ENCODE results near the gene ADAM17. TPM values are rescaled to one million over a fixed set of nuclear protein-coding genes. Genes with fewer than 3 reads are reported as not detected.

Gene ADAM17
- total and polyA plus RNA-seq, 10 of the 15 experiments (the other 5 are each of a cell fraction or from before 2014, with no cell fraction given) = 2.3 to 18.5 (median 13.4) TPM

DNA sequence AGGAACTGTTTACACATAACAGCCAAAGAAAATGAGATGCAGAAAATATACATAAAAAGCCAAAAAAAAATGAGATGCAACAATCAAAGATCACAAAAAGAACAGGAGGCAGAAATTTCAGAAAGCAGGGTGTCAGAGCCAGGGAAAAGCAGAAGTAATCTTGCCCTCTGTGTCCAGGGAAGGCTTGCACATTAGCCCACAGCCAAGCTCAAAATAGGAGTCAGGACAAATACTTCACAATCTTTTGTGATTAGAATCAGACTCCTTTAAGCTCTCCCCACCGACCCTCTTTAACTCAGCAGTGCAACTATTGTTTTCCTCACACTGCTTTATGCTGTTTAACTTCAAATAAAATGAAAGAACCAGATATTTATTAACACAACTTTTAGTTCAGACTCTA lies 46.7 kb downstream of the ADAM17 start:
- Histone ChIP-seq H3K27ac (ENCODE audit: control insufficient read depth, insufficient read depth) (no peak overlapping the region), H3K9ac (ENCODE audit: control insufficient read depth, insufficient read depth, low read length) (no peak overlapping the region), H3K27me3 (replicated peaks in 1 of 2; ENCODE audit: control insufficient read depth in 2 of 2, insufficient read depth in 2 of 2, low read length in 1 of 2) (no peaks in the 10 kb centered on the region), H4K20me1 (ENCODE audit: control insufficient read depth, insufficient read depth) (no peaks in the 10 kb centered on the region), H2AFZ (ENCODE audit: control insufficient read depth, low read depth, low read length) (no peak overlapping the region), H3K4me3 (no peak overlapping the region), H3K79me2 (ENCODE audit: control insufficient read depth, insufficient read depth, low read length) (no peaks in the 10 kb centered on the region), H3K36me3 (ENCODE audit: control insufficient read depth in 2 of 2, insufficient read depth in 2 of 2, low read length in 1 of 2) (peaks cover 3 to 20% of the 10 kb centered on the region in 2 experiments; a peak in 2 of 4 replicates), H3K4me1 (ENCODE audit: control insufficient read depth, insufficient read depth, low read length) (no peaks in the 10 kb centered on the region), H3K9me3 (replicated peaks; ENCODE audit: control insufficient read depth, insufficient read depth, low read length) (no peaks in the 10 kb centered on the region), H3K4me2 (ENCODE audit: control insufficient read depth, insufficient read depth) (no peak overlapping the region)
- FAIRE-seq (no peak), DNase-seq (ENCODE audit: low read depth, low spot score) (no peak), ATAC-seq (no peak)
- intact Hi-C loops (cut with micrococcal nuclease; ENCODE audit: unreplicated experiment) (no loop called here), in situ Hi-C loops (cut with MboI) (no loop called here)
- 43% methylated on average over 1 of the region's 1 CpG for WGBS (ENCODE audit: insufficient coverage, insufficient replicate concordance, low lambda C conversion rate, missing lambda C conversion rate)
- ChIA-PET SMC1A (ENCODE audit: uncharacterized antibody, unreplicated experiment) (interaction anchor here (1.5 kb wide), 2 partner anchors 8 to 27 kb away, joined by 4 to 6 read pairs; no protein-coding TSS in a partner anchor), POLR2A (no interaction called here), CTCF (interaction anchor here (1.1 to 1.6 kb wide), 2 partner anchors 9 to 122 kb away, joined by 3 to 7 read pairs; partner anchors contain the start of gene YWHAQ), RAD21 (ENCODE audit: unreplicated experiment) (no interaction called here)
- no TSS peak for BruUV-seq (replicated peaks)
- TF ChIP-seq SP1 (IDR thresholded peaks at IDR 0.05; ENCODE audit: low read depth, low read length) = no peak
- TF ChIP-seq POLR2AphosphoS5 (IDR thresholded peaks at IDR 0.05; ENCODE audit: low read length) = no peak
- no peak for TF ChIP-seq SUZ12 (IDR thresholded peaks at IDR 0.05; ENCODE audit: unreplicated experiment)
- no peak for TF ChIP-seq GATAD2B (conservative IDR thresholded peaks at IDR 0.05; ENCODE audit: low read depth)
- no peak for TF ChIP-seq RBBP5 (conservative IDR thresholded peaks at IDR 0.05)

GRCh38 chr2:9498210-9498609 lies 57.4 kb downstream of the ADAM17 start:
- Histone ChIP-seq H3K27me3 (replicated peaks in 1 of 2; ENCODE audit: control insufficient read depth in 2 of 2, insufficient read depth in 2 of 2, low read length in 1 of 2) (no peaks in the 10 kb centered on the region), H4K20me1 (ENCODE audit: control insufficient read depth, insufficient read depth) (no peaks in the 10 kb centered on the region), H3K4me2 (ENCODE audit: control insufficient read depth, insufficient read depth) (no peak overlapping the region), H3K27ac (ENCODE audit: control insufficient read depth, insufficient read depth) (no peak overlapping the region), H3K9me3 (replicated peaks; ENCODE audit: control insufficient read depth, insufficient read depth, low read length) (no peaks in the 10 kb centered on the region), H3K4me1 (ENCODE audit: control insufficient read depth, insufficient read depth, low read length) (no peaks in the 10 kb centered on the region), H2AFZ (ENCODE audit: control insufficient read depth, low read depth, low read length) (no peak overlapping the region), H3K36me3 (ENCODE audit: control insufficient read depth in 2 of 2, insufficient read depth in 2 of 2, low read length in 1 of 2) (peaks cover 21 to 26% of the 10 kb centered on the region in 2 experiments; a peak in 3 of 4 replicates), H3K9ac (ENCODE audit: control insufficient read depth, insufficient read depth, low read length) (no peak overlapping the region), H3K4me3 (no peak overlapping the region), H3K79me2 (ENCODE audit: control insufficient read depth, insufficient read depth, low read length) (no peaks in the 10 kb centered on the region)
- intact Hi-C loops (cut with micrococcal nuclease; ENCODE audit: unreplicated experiment) (no loop called here), in situ Hi-C loops (cut with MboI) (no loop called here)
- WGBS (ENCODE audit: insufficient coverage, insufficient replicate concordance, low lambda C conversion rate, missing lambda C conversion rate) = 100% methylated on average over 1 of the region's 1 CpG
- RAD21 ChIA-PET (ENCODE audit: unreplicated experiment) = no interaction called here
- DNase-seq (ENCODE audit: low read depth, low spot score) (no peak), FAIRE-seq (no peak), ATAC-seq (no peak)
- no TSS peak for BruUV-seq (replicated peaks)
- POLR2A ChIA-PET = interaction anchor here (0.6 kb wide), 1 partner anchor 1143 kb away, joined by 4 read pairs; no protein-coding TSS in a partner anchor
- CTCF ChIA-PET = interaction anchor here (1.2 kb wide), 1 partner anchor 17 kb away, joined by 4 read pairs; no protein-coding TSS in a partner anchor
- SMC1A ChIA-PET (ENCODE audit: uncharacterized antibody, unreplicated experiment) = no interaction called here
- TF ChIP-seq PBX3 (IDR thresholded peaks at IDR 0.05; ENCODE audit: insufficient replicate concordance, low read depth, low read length) (no peak), IKZF2 (IDR thresholded peaks at IDR 0.05) (no peak), RCOR1 (conservative IDR thresholded peaks at IDR 0.05; ENCODE audit: low read depth, low read length) (no peak), CREB1 (IDR thresholded peaks at IDR 0.05; ENCODE audit: low read depth) (no peak), ETV6 (conservative IDR thresholded peaks at IDR 0.05 in 1 of 2, IDR thresholded peaks at IDR 0.05 in 1 of 2; ENCODE audit: borderline replicate concordance in 1 of 2, low read depth in 1 of 2) (no peak), SPI1 (IDR thresholded peaks at IDR 0.05; ENCODE audit: borderline replicate concordance, insufficient read depth, low read depth, low read length) (no peak), ZNF207 (IDR thresholded peaks at IDR 0.05; ENCODE audit: borderline replicate concordance) (no peak), RFX5 (IDR thresholded peaks at IDR 0.05; ENCODE audit: low read depth, low read length) (no peak)
- TF ChIP-seq, protein P1, sequence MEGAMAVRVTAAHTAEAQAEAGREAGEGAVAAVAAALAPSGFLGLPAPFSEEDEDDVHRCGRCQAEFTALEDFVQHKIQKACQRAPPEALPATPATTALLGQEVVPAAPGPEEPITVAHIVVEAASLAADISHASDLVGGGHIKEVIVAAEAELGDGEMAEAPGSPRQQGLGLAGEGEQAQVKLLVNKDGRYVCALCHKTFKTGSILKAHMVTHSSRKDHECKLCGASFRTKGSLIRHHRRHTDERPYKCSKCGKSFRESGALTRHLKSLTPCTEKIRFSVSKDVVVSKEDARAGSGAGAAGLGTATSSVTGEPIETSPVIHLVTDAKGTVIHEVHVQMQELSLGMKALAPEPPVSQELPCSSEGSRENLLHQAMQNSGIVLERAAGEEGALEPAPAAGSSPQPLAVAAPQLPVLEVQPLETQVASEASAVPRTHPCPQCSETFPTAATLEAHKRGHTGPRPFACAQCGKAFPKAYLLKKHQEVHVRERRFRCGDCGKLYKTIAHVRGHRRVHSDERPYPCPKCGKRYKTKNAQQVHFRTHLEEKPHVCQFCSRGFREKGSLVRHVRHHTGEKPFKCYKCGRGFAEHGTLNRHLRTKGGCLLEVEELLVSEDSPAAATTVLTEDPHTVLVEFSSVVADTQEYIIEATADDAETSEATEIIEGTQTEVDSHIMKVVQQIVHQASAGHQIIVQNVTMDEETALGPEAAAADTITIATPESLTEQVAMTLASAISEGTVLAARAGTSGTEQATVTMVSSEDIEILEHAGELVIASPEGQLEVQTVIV (IDR thresholded peaks at IDR 0.05; ENCODE audit: borderline replicate concordance, partially characterized antibody) = no peak
- TF ChIP-seq, protein P2, sequence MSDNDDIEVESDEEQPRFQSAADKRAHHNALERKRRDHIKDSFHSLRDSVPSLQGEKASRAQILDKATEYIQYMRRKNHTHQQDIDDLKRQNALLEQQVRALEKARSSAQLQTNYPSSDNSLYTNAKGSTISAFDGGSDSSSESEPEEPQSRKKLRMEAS (IDR thresholded peaks at IDR 0.05; ENCODE audit: low read depth, low read length) = no peak

Measured in GM12878 (cell line).